Fibroblast of lung (primary cell): ENCODE data around the gene CCDC148. TPM values are rescaled to one million over a fixed set of nuclear protein-coding genes. Genes with fewer than 3 reads are reported as not detected.
A peak's percentile ranks its signal among the peaks of the same experiment; 100 is the strongest.

ENCODE experiments used
- DNase-seq, 2 donors: peaks; one replicate each; pipeline versions ENCODE4 v3.0.0 to v3.0.0-alpha.2; 2010; ENCODE audit warnings: low read depth in 2 of 2
- H2AFZ ChIP-seq: 2 replicates; pipeline ENCODE4 v1.5.1; 2012; ENCODE audit warnings: low read length, control low read depth, inconsistent platforms
- H3K27ac ChIP-seq: 2 replicates; pipeline ENCODE4 v1.5.1; 2011; ENCODE audit warnings: low read length, control low read depth; ENCODE audit not compliant: insufficient read depth
- H3K27me3 ChIP-seq: 2 replicates; pipeline ENCODE4 v1.5.1; 2011; ENCODE audit warnings: mild to moderate bottlenecking, low read length; ENCODE audit not compliant: control insufficient read depth, insufficient read depth
- H3K36me3 ChIP-seq: 2 replicates; pipeline ENCODE4 v1.5.1; 2011; ENCODE audit warnings: low read length; ENCODE audit not compliant: control insufficient read depth, insufficient read depth
- H3K4me1 ChIP-seq: 2 replicates; pipeline ENCODE4 v1.5.1; 2011; ENCODE audit warnings: low read length; ENCODE audit not compliant: control insufficient read depth, insufficient read depth; ENCODE audit errors: extremely low read depth
- H3K4me2 ChIP-seq: 2 replicates; pipeline ENCODE4 v1.5.1; 2011; ENCODE audit warnings: low read length, control low read depth; ENCODE audit not compliant: insufficient read depth; ENCODE audit errors: extremely low read depth
- H3K4me3 ChIP-seq, 4 experiments: fragments of 200-600 bp in 1 of 4; sonication (generic) in 1 of 4; replicated peaks in 1 of 4; 2 replicates each; pipeline ENCODE4 v1.5.1; 2011 to 2016; ENCODE audit warnings: low read length in 4 of 4, low read depth in 3 of 4, mild to moderate bottlenecking in 3 of 4, control low read depth in 2 of 4, inconsistent platforms in 1 of 4, mixed read lengths in 1 of 4; ENCODE audit not compliant: insufficient read depth in 1 of 4; ENCODE audit errors: control extremely low read depth in 1 of 4
- H3K79me2 ChIP-seq: 2 replicates; pipeline ENCODE4 v1.5.1; 2012; ENCODE audit warnings: mild to moderate bottlenecking, low read length, inconsistent platforms; ENCODE audit not compliant: control insufficient read depth, insufficient read depth
- H3K9ac ChIP-seq: 2 replicates; pipeline ENCODE4 v1.5.1; 2011; ENCODE audit warnings: mild to moderate bottlenecking, low read length, control low read depth; ENCODE audit not compliant: insufficient read depth
- H3K9me3 ChIP-seq: 2 replicates; pipeline ENCODE4 v1.5.1; 2012; ENCODE audit warnings: low read depth, low read length; ENCODE audit not compliant: control insufficient read depth, insufficient read depth
- H4K20me1 ChIP-seq: 2 replicates; pipeline ENCODE4 v1.5.1; 2011; ENCODE audit warnings: low read length; ENCODE audit not compliant: control insufficient read depth, insufficient read depth; ENCODE audit errors: extremely low read depth
- CTCF ChIP-seq, 2 donors: IDR thresholded peaks in 1 of 2; conservative IDR thresholded peaks in 1 of 2; 1 replicate in 1 of 2; 2 replicates in 1 of 2; pipeline ENCODE4 v1.5.1; 2011 to 2012; ENCODE audit warnings: low read length in 2 of 2, control low read depth in 1 of 2, inconsistent platforms in 1 of 2, low read depth in 1 of 2, mild to moderate bottlenecking in 1 of 2
- EZH2 ChIP-seq: IDR thresholded peaks from 2 replicates; pipeline ENCODE4 v1.5.1; 2012; ENCODE audit warnings: low read length, control low read depth, mild to moderate bottlenecking; ENCODE audit errors: missing control alignments
- polyA plus RNA-seq, 2 donors: library from polyadenylated mRNA; depleted of rRNA in 1 of 2; stranded (reverse) in 1 of 2; unstranded in 1 of 2; fragments of >200 nt; gene quantifications; 2 replicates each; pipeline ENCODE4 v1.2.1, GENCODE V29; 2011 to 2012; ENCODE audit warnings: missing spikeins in 1 of 2
- total RNA-seq: library from RNA; depleted of rRNA; stranded (reverse); fragments of >200 nt; gene quantifications from 2 replicates; pipeline ENCODE4 v1.2.1, GENCODE V29; 2014

The CCDC148 gene
- total and polyA plus RNA-seq, 2 donors (not counting 1 experiment from before 2014, with no cell fraction given) = 1.2 TPM

GRCh38 chr2:158493458-158493857 lies 36.9 kb upstream of the CCDC148 start:
- peak in 1 of 2 donors; percentile 23 for DNase-seq

DNA sequence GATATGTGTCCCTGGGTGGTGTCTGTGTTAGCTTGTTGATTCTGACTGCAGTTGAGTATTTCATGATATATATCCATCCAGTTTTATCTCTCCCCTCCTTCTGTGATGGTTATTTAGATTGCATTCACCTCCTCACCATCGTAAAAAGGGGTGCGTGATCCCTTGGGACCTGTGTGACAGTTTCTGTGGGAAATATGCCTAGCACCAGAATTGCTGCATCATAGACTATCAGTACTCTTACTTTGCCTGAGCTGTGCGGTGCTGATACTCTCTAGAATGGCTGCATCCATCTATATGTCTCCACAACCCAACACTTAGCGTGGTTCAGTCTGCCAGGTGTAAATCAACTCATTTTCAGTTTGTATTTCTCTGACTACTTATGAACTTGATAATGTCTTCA lies 34.5 kb upstream of the CCDC148 start:
- Histone ChIP-seq H3K9me3 (no peaks in the 10 kb centered on the region), H3K27ac (no peak overlapping the region), H3K36me3 (no peaks in the 10 kb centered on the region), H4K20me1 (no peaks in the 10 kb centered on the region), H3K4me3 (no peak overlapping the region), H3K4me2 (no peak overlapping the region), H2AFZ (no peak overlapping the region), H3K4me1 (peaks cover 11% of the 10 kb centered on the region), H3K79me2 (peaks cover 53% of the 10 kb centered on the region), H3K9ac (no peak overlapping the region), H3K27me3 (no peaks in the 10 kb centered on the region)
- TF ChIP-seq CTCF (conservative IDR thresholded peaks at IDR 0.05 in 1 of 2, IDR thresholded peaks at IDR 0.05 in 1 of 2; ENCODE audit: low read depth in 1 of 2, low read length in 2 of 2) (no peak), EZH2 (no peak)
- DNase-seq = no peak

More at GRCh38 chr2:158493458-158493857, 36.9 kb upstream of the CCDC148 start:
- no peaks in the 10 kb centered on the region for H4K20me1 ChIP-seq
- peaks cover 56% of the 10 kb centered on the region for H3K79me2 ChIP-seq
- no peaks in the 10 kb centered on the region for H3K9me3 ChIP-seq
- no peak overlapping the region for H3K27ac ChIP-seq
- no peaks in the 10 kb centered on the region for H3K36me3 ChIP-seq
- no peaks in the 10 kb centered on the region for H3K27me3 ChIP-seq
- H2AFZ ChIP-seq = no peak overlapping the region
- no peak overlapping the region for H3K4me2 ChIP-seq
- H3K4me3 ChIP-seq = no peak overlapping the region
- H3K9ac ChIP-seq = no peak overlapping the region
- H3K4me1 ChIP-seq = peaks cover 5% of the 10 kb centered on the region
- TF ChIP-seq CTCF (conservative IDR thresholded peaks at IDR 0.05 in 1 of 2, IDR thresholded peaks at IDR 0.05 in 1 of 2; ENCODE audit: low read depth in 1 of 2, low read length in 2 of 2) = no peak
- no peak for TF ChIP-seq EZH2

- H3K27me3 ChIP-seq = no peaks in the 10 kb centered on the region
- TF ChIP-seq EZH2 (no peak), CTCF (conservative IDR thresholded peaks at IDR 0.05 in 1 of 2, IDR thresholded peaks at IDR 0.05 in 1 of 2; ENCODE audit: low read depth in 1 of 2, low read length in 2 of 2) (peak in 1 of 2 donors; percentile 16)
- peaks cover 11% of the 10 kb centered on the region for H3K4me1 ChIP-seq
- H3K9me3 ChIP-seq = no peaks in the 10 kb centered on the region
- no peaks in the 10 kb centered on the region for H3K36me3 ChIP-seq
- no peak overlapping the region for H3K9ac ChIP-seq
- DNase-seq = no peak
- no peaks in the 10 kb centered on the region for H4K20me1 ChIP-seq
- peaks cover 63% of the 10 kb centered on the region for H3K79me2 ChIP-seq
- no peak overlapping the region for H3K4me3 ChIP-seq
- no peak overlapping the region for H3K4me2 ChIP-seq
- H2AFZ ChIP-seq = no peak overlapping the region
- H3K27ac ChIP-seq = no peak overlapping the region
These were observed 33.0 kb upstream of the CCDC148 start for GRCh38 chr2:158489366-158490112.
